Hepatocyte (in vitro differentiated cells): ENCODE results near the gene RARG.

Experiments used
- CTCF ChIP-seq: fragments of 200-600 bp; sonication (generic); IDR thresholded peaks from 2 replicates; pipeline ENCODE4 v1.5.1; 2016; ENCODE audit warnings: antibody characterized with exemption, mild to moderate bottlenecking; ENCODE audit not compliant: poor library complexity
- EZH2 ChIP-seq: fragments of 200-600 bp; sonication (generic); IDR thresholded peaks from 2 replicates; pipeline ENCODE4 v1.6.1; 2016; ENCODE audit warnings: antibody characterized with exemption, mild to moderate bottlenecking, borderline replicate concordance

GRCh38 chr12:53170876-53171724 is 60.9 kb downstream of the RARG start:
- TF ChIP-seq CTCF (no peak), EZH2 (no peak)
